H1 (cell line): ENCODE measurements around the gene SLC39A2. TPM values are rescaled to one million over a fixed set of nuclear protein-coding genes. Genes with fewer than 3 reads are reported as not detected.

ENCODE experiments used
- ASH2L ChIP-seq: fragments of 200-600, 300-600 bp; sonication (generic); IDR thresholded peaks from one replicate; pipeline ENCODE4 v1.7.1; 2017; ENCODE audit warnings: low read length
- BACH1 ChIP-seq: IDR thresholded peaks from 2 replicates; pipeline ENCODE4 v1.6.1; 2012; ENCODE audit warnings: low read length, improper control_type of control experiment
- BRCA1 ChIP-seq: IDR thresholded peaks from 2 replicates; pipeline ENCODE4 v1.6.1; 2012; ENCODE audit warnings: low read depth, low read length, improper control_type of control experiment
- CEBPB ChIP-seq: IDR thresholded peaks from 2 replicates; pipeline ENCODE4 v1.6.1; 2012; ENCODE audit warnings: low read depth, low read length
- CHD1 ChIP-seq: IDR thresholded peaks from 2 replicates; pipeline ENCODE4 v1.6.1; 2012; ENCODE audit warnings: low read depth, low read length, improper control_type of control experiment
- CTBP2 ChIP-seq: IDR thresholded peaks from 2 replicates; pipeline ENCODE4 v1.7.0; 2011; ENCODE audit warnings: borderline replicate concordance, mild to moderate bottlenecking, moderate library complexity, mixed read lengths, low read length; ENCODE audit not compliant: insufficient read depth, insufficient read length
- EGR1 ChIP-seq: IDR thresholded peaks from 2 replicates; pipeline ENCODE4 v1.6.1; 2011; ENCODE audit warnings: low read depth, low read length, borderline replicate concordance
- GABPA ChIP-seq: IDR thresholded peaks from 2 replicates; pipeline ENCODE4 v1.6.1; 2011; ENCODE audit warnings: mild to moderate bottlenecking, low read length, moderate library complexity, borderline replicate concordance; ENCODE audit not compliant: insufficient read depth
- HDAC2 ChIP-seq, 2 experiments: fragments of 300-600 bp in 1 of 2; sonication (generic) in 1 of 2; IDR thresholded peaks; 2 replicates each; pipeline ENCODE4 v1.6.1; 2011 to 2012; ENCODE audit warnings: low read depth in 2 of 2, low read length in 2 of 2, mild to moderate bottlenecking in 2 of 2, moderate library complexity in 2 of 2, borderline replicate concordance in 1 of 2, inconsistent platforms in 1 of 2
- JUN ChIP-seq: IDR thresholded peaks from 2 replicates; pipeline ENCODE4 v1.6.1; 2011; ENCODE audit warnings: low read depth, mild to moderate bottlenecking, improper control_type of control experiment, low read length
- JUND ChIP-seq: IDR thresholded peaks from 2 replicates; pipeline ENCODE4 v1.6.1; 2011; ENCODE audit warnings: mild to moderate bottlenecking, improper control_type of control experiment, low read length
- RBBP5 ChIP-seq: IDR thresholded peaks from 2 replicates; pipeline ENCODE4 v1.7.1; 2012; ENCODE audit warnings: low read depth, mild to moderate bottlenecking, inconsistent platforms, low read length, moderate library complexity, borderline replicate concordance
- RFX5 ChIP-seq: IDR thresholded peaks from 2 replicates; pipeline ENCODE4 v1.6.1; 2011; ENCODE audit warnings: low read depth, low read length, improper control_type of control experiment, borderline replicate concordance
- SAP30 ChIP-seq: fragments of 300-600 bp; sonication (generic); IDR thresholded peaks from 2 replicates; pipeline ENCODE4 v1.7.1; 2012; ENCODE audit warnings: low read length, moderate library complexity, mild to moderate bottlenecking, inconsistent platforms; ENCODE audit not compliant: insufficient read depth, insufficient replicate concordance
- SIRT6 ChIP-seq: IDR thresholded peaks from one replicate; pipeline ENCODE4 v1.7.1; 2012; ENCODE audit warnings: low read length, inconsistent platforms
- SIX5 ChIP-seq: IDR thresholded peaks from 2 replicates; pipeline ENCODE4 v1.6.1; 2011; ENCODE audit warnings: mild to moderate bottlenecking, low read depth, low read length
- SP4 ChIP-seq: IDR thresholded peaks from 2 replicates; pipeline ENCODE4 v1.6.1; 2012; ENCODE audit warnings: low read length, inconsistent platforms
- ZNF274 ChIP-seq: IDR thresholded peaks from 2 replicates; pipeline ENCODE4 v1.7.0; 2012; ENCODE audit warnings: low read length, borderline replicate concordance; ENCODE audit errors: extremely low read depth
- polyA plus RNA-seq, 7 experiments: library from polyadenylated mRNA; depleted of rRNA in 3 of 7; stranded (reverse) in 5 of 7; unstranded in 2 of 7; fragments of >200 nt in 5 of 7; fragments of 200-250 nt in 2 of 7; gene quantifications; 1 replicate in 5 of 7; 2 replicates in 1 of 7; 4 replicates in 1 of 7; pipeline versions ENCODE4 v1.2.1 to v1.2.3, GENCODE V29; 2011 to 2013; ENCODE audit warnings: missing spikeins in 2 of 7, mixed read lengths in 2 of 7
- total RNA-seq: library from RNA; stranded (reverse); fragmentation: NEBNext Ultra II Directional; extraction: Animal tissue kit (Norgen Biotek cat#: 25700); gene quantifications from 2 replicates; pipeline ENCODE4 v1.2.1, GENCODE V29; 2021
- TF ChIP-seq, protein P1 (sequence below): IDR thresholded peaks from 2 replicates; pipeline ENCODE4 v1.6.1; 2012; ENCODE audit warnings: inconsistent platforms
- TF ChIP-seq, protein P2 (sequence below): IDR thresholded peaks from 2 replicates; pipeline ENCODE4 v1.6.1; 2012; ENCODE audit warnings: inconsistent platforms

The SLC39A2 gene
- total and polyA plus RNA-seq, 2 of the 8 experiments (the other 6 are each of a cell fraction or from before 2014, with no cell fraction given) = 0.14 to 0.22 TPM

DNA sequence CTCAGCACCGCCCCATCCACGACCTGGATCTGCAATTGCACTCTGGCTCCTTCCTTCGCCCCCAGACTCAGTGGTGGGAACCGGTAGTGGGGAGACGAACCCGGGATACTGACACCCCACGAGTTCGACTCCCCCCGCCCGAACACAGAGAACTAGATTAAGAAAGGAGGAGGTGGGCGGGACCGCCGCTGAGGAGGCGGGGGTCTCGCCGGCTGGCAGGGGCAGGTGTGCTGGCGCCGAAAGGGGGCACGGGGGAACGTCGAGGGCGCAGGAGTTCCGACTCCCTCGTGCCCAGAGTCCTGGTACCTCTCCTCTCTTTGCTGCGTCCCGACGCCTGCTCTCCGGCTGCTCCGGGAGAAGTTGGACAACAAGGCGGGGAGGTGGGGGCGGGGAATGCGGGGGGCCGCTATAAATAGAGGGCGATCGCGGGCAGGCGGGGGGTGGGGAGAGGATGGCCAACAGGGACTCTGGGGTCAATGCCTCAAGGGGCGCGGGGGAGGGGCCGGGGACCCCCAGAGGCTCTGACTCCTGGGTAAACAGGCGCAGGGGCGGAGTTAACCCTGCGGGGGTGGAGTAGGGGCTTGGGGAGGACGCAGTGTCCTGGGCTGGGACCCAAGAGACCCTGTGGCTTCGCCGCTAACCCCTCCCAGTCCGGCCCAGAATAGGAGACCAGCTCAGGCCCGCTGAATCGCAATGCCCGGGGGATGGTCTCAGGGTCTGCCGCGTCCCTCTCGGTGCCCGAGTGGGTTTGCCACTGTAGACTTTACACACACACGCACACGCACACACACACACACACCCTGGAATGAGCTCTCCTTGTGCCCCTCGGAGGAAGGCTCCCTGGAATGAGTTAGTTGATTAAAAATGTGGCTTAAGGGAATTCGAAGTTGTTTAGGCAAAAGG, 26.5 kb downstream of the SLC39A2 start (continued):
- TF ChIP-seq ASH2L = peak; percentile 60
- peak in 1 of 2 experiments; percentile 79; a peak in 1 of 4 replicates for TF ChIP-seq HDAC2 (IDR thresholded peaks at IDR 0.05; ENCODE audit: borderline replicate concordance in 1 of 2, low read depth in 2 of 2, low read length in 2 of 2)
- TF ChIP-seq EGR1 = peak; percentile 59; the same call in 1 of the 2 replicates
- TF ChIP-seq SAP30 = no peak
- no peak for TF ChIP-seq JUN
- no peak for TF ChIP-seq CEBPB
- no peak for TF ChIP-seq SP4
- TF ChIP-seq RBBP5 = no peak; the same call in 1 of the 2 replicates
- TF ChIP-seq SIRT6 = no peak
- no peak for TF ChIP-seq GABPA
- TF ChIP-seq SIX5 = no peak
- no peak for TF ChIP-seq ZNF274
- TF ChIP-seq, protein P1, sequence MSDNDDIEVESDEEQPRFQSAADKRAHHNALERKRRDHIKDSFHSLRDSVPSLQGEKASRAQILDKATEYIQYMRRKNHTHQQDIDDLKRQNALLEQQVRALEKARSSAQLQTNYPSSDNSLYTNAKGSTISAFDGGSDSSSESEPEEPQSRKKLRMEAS = peak; percentile 90
- TF ChIP-seq CHD1 = no peak
- TF ChIP-seq BRCA1 = no peak
- TF ChIP-seq, protein P2, sequence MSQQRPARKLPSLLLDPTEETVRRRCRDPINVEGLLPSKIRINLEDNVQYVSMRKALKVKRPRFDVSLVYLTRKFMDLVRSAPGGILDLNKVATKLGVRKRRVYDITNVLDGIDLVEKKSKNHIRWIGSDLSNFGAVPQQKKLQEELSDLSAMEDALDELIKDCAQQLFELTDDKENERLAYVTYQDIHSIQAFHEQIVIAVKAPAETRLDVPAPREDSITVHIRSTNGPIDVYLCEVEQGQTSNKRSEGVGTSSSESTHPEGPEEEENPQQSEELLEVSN = peak; percentile 93
- peak; percentile 46 for TF ChIP-seq CTBP2
- no peak for TF ChIP-seq RFX5
- peak; percentile 47; the same call in 1 of the 2 replicates for TF ChIP-seq BACH1
- TF ChIP-seq JUND = no peak
